HepG2 (cell line): ENCODE data around the gene INHA. TPM values are rescaled to one million over a fixed set of nuclear protein-coding genes. Genes with fewer than 3 reads are reported as not detected.

Experiments
- ARHGAP35 ChIP-seq: sonication (generic); formaldehyde crosslinking; IDR thresholded peaks from 2 replicates; pipeline ENCODE4 v1.9.0; 2022; ENCODE audit warnings: mild to moderate bottlenecking, inconsistent platforms, moderate library complexity, missing genetic modification reagents, borderline replicate concordance
- ARNT2 ChIP-seq: sonication (generic); formaldehyde crosslinking; IDR thresholded peaks from 2 replicates; pipeline ENCODE4 v1.8.0; 2022; ENCODE audit warnings: mild to moderate bottlenecking, low read depth, missing genetic modification reagents, moderate library complexity
- ATF3 ChIP-seq: sonication (generic); formaldehyde crosslinking; IDR thresholded peaks from 2 replicates; pipeline ENCODE4 v1.4.0; 2020; ENCODE audit warnings: missing genetic modification reagents
- CHCHD3 ChIP-seq: sonication (generic); formaldehyde crosslinking; IDR thresholded peaks from 2 replicates; pipeline ENCODE4 v1.8.0; 2022; ENCODE audit warnings: mild to moderate bottlenecking, missing genetic modification reagents, moderate library complexity
- CHD4 ChIP-seq: fragments of 200-600 bp; sonication (generic); IDR thresholded peaks from 2 replicates; pipeline ENCODE4 v1.7.0; 2017; ENCODE audit warnings: mild to moderate bottlenecking, low read length, borderline replicate concordance
- DRAP1 ChIP-seq: IDR thresholded peaks from 2 replicates; pipeline ENCODE4 v1.6.1; 2016; ENCODE audit warnings: missing genetic modification reagents, missing compliant biosample characterization
- IKZF4 ChIP-seq: sonication (generic); formaldehyde crosslinking; IDR thresholded peaks from 2 replicates; pipeline ENCODE4 v1.5.1; 2020; ENCODE audit warnings: borderline replicate concordance, mild to moderate bottlenecking, low read depth, missing genetic modification reagents; ENCODE audit errors: not compliant biosample characterization
- KDM5A ChIP-seq: fragments of 200-600 bp; sonication (generic); IDR thresholded peaks from 2 replicates; pipeline ENCODE4 v1.7.0; 2018; ENCODE audit warnings: antibody characterized with exemption, mild to moderate bottlenecking, low read length, borderline replicate concordance
- KMT2A ChIP-seq: sonication (generic); formaldehyde crosslinking; IDR thresholded peaks from 2 replicates; pipeline ENCODE4 v1.4.0; 2020; ENCODE audit warnings: missing genetic modification reagents
- MZF1 ChIP-seq: sonication (generic); formaldehyde crosslinking; IDR thresholded peaks from 2 replicates; pipeline ENCODE4 v1.8.1; 2023; ENCODE audit warnings: mild to moderate bottlenecking, missing genetic modification reagents, borderline replicate concordance
- NR2F6 ChIP-seq, 2 experiments: IDR thresholded peaks; 2 replicates each; pipeline ENCODE4 v1.6.1; 2016; ENCODE audit warnings: antibody characterized with exemption in 1 of 2, mild to moderate bottlenecking in 1 of 2
- SIX1 ChIP-seq: sonication (generic); formaldehyde crosslinking; IDR thresholded peaks from 2 replicates; pipeline ENCODE4 v1.4.0; 2020; ENCODE audit warnings: missing genetic modification reagents, borderline replicate concordance
- SMAD9 ChIP-seq: sonication (generic); formaldehyde crosslinking; IDR thresholded peaks from 2 replicates; pipeline ENCODE4 v1.5.1; 2020; ENCODE audit warnings: mild to moderate bottlenecking, missing genetic modification reagents
- TCF7L2 ChIP-seq: IDR thresholded peaks from 2 replicates; pipeline ENCODE4 v1.6.1; 2011; ENCODE audit warnings: mild to moderate bottlenecking, low read depth, low read length, moderate library complexity
- ZKSCAN5 ChIP-seq: sonication (generic); formaldehyde crosslinking; IDR thresholded peaks from 2 replicates; pipeline ENCODE4 v1.5.1; 2020; ENCODE audit warnings: mild to moderate bottlenecking, missing genetic modification reagents
- ZNF18 ChIP-seq: sonication (generic); formaldehyde crosslinking; IDR thresholded peaks from 2 replicates; pipeline ENCODE4 v1.8.0; 2022; ENCODE audit warnings: mild to moderate bottlenecking, missing genetic modification reagents; ENCODE audit not compliant: insufficient replicate concordance
- ZNF616 ChIP-seq: sonication (generic); formaldehyde crosslinking; IDR thresholded peaks from 2 replicates; pipeline ENCODE4 v1.5.0; 2020; ENCODE audit warnings: low read depth, mild to moderate bottlenecking, missing genetic modification reagents
- ZNF646 ChIP-seq: sonication (generic); formaldehyde crosslinking; IDR thresholded peaks from 2 replicates; pipeline ENCODE4 v1.9.0; 2021; ENCODE audit warnings: mild to moderate bottlenecking, missing genetic modification reagents
- ZSCAN30 ChIP-seq: sonication (generic); formaldehyde crosslinking; IDR thresholded peaks from 2 replicates; pipeline ENCODE4 v1.5.0; 2020; ENCODE audit warnings: mild to moderate bottlenecking, missing genetic modification reagents
- polyA plus RNA-seq, 8 experiments: library from polyadenylated mRNA; depleted of rRNA in 3 of 8; stranded (reverse) in 7 of 8; unstranded in 1 of 8; fragments of >200 nt; fragmentation: Illumina TruSeq in 4 of 8; extraction: Trizol in 4 of 8; gene quantifications; 2 replicates each; pipeline versions ENCODE4 v1.2.1 to v1.2.3, GENCODE V29; 2011 to 2016; ENCODE audit warnings: low read depth in 4 of 8, missing spikeins in 1 of 8, mixed read lengths in 1 of 8; ENCODE audit not compliant: insufficient read depth in 1 of 8
- total RNA-seq, 5 experiments: library from RNA; depleted of rRNA; stranded (reverse); fragments of >200 nt; fragmentation: Illumina TruSeq; extraction: Trizol; gene quantifications; 2 replicates each; pipeline ENCODE4 v1.2.3, GENCODE V29; 2016; ENCODE audit warnings: low read depth in 1 of 5

INHA gene
- total and polyA plus RNA-seq, 2 of the 13 experiments (the other 11 are each of a cell fraction or from before 2014, with no cell fraction given): 4.1 to 15.2 TPM

- TF ChIP-seq ZNF646 (CRISPR knock-in tag) (peak; percentile 100), MZF1 (CRISPR knock-in tag) (no peak), KDM5A (peak; percentile 43; the same call in 1 of the 2 replicates), ARHGAP35 (0 out of 2 replicates have a peak, but pooled peaks have one; percentile 42), IKZF4 (CRISPR knock-in tag) (no peak), KMT2A (no peak), ZNF616 (CRISPR knock-in tag) (peak; percentile 79; the same call in 1 of the 2 replicates), SIX1 (CRISPR knock-in tag) (no peak; the same call in 1 of the 2 replicates), ATF3 (CRISPR knock-in tag) (0 out of 2 replicates have a peak, but pooled peaks have one; percentile 19), CHCHD3 (CRISPR knock-in tag) (0 out of 2 replicates have a peak, but pooled peaks have one; percentile 27), ZNF18 (CRISPR knock-in tag) (peak; percentile 79), ARNT2 (CRISPR knock-in tag) (peak; percentile 77), SMAD9 (CRISPR knock-in tag) (0 out of 2 replicates have a peak, but pooled peaks have one; percentile 51), NR2F6 (IDR thresholded peaks at IDR 0.05) (peak; percentile 79), NR2F6 (CRISPR knock-in tag; IDR thresholded peaks at IDR 0.05) (no peak; the same call in none of the 2 replicates), ZSCAN30 (CRISPR knock-in tag) (no peak; the same call in 1 of the 2 replicates), CHD4 (no peak; the same call in 1 of the 2 replicates), ZKSCAN5 (CRISPR knock-in tag) (no peak), DRAP1 (CRISPR knock-in tag) (peak; percentile 65; the same call in 1 of the 2 replicates), TCF7L2 (no peak)
These were observed 536 bp upstream of the INHA start, which contains the start of gene OBSL1 (continued) for GRCh38 chr2:219571311-219572236.
